ENCODE results near the gene TGFBR2.

TGFBR2 gene

DNA sequence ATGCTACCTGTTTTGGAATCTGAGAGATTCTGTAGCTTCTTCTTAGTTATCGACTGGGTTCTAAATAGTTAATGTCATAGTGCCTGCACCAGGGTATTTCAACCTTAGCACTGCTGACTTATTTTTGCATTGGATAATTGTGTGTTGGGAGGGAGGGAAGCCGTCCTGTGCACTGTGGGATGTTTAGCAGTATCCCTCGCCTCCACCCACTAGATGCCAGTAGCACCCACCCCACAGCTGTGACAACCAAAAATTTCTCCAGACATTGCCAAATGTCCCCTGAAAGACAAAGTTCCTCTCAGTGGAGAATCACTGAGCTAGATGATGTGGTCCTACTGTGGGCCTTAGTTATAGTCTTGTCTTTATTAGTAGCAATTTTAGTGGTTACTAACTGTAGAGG, 88.3 kb downstream of the TGFBR2 start:
- no peak for DNase-seq

DNA sequence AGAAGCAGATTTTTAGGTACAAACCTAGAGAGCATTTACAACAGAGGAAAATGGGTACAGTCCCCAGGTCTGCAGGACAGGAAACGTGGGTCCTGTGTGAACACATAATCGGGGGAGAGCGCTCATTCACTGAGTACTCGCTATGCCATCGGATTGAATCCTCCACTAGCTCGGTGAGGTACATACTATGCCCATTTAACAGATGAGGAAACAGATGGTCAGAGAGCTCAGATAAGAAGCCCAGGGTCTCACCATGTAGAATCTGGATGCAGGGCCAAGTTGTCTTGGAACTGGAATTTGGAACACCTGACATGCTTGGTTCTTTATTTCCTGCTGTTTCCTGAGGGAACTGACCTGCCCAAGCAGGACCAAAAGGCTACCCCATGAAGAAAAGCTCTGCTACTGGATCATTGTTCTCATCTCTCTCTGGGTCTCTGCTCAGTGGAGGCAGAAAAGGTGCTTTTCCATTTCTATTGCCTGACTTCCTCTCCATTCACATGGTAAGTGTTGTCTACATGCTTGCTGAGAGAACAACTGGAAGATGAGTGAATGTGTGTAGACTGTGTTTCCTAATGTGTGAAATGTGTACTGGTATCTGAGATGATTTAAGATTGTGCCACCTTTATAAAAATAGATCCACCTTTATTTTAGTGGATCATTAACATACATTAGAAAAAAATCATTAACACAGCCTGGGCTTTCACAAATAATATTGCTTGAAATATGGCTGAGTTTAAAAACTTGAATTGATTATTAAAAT, 89.1 kb downstream of the TGFBR2 start:
- no peak for DNase-seq

GRCh38 chr3:30696403-30696819, 90.0 kb downstream of the TGFBR2 start:
- DNase-seq: no peak

DNA sequence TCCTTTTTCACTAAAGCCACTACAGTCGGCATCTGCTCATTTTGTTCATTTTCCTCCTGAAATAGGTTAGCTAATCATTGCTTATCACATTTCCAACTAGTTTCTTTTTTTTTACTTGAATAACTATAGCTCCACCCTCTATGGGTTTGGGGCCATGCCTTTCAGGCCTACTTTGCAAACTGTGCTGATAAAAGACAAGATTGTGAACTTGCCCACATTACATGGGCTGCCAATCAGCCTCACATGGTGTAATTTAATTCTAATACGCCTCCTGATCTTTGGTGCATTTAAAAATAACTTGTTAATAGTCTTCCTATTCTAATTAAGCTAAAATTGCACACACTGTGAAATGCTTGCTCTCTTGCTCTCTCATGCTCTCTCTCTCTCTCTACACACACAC, 90.5 kb downstream of the TGFBR2 start:
- no peak for DNase-seq

DNA sequence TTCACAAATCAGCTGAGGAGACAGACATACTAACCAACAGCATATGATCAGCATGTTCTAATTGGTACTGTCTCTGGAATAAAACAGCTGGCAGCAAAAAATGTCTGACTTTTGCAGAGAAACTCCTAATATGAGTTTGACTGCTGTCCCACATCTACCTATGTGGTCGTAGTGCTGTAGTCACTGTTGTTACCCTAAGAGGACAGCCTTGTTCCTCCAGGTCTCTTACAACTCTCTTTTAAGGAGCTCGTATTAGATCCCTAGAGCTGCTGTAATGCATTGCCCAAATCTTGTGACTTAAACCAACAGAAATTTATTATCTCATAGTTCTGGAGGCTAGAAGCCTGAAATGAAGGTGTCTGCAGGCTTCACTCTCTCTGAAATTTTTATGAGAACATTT, 92.1 kb downstream of the TGFBR2 start:
- no peak for DNase-seq

DNA sequence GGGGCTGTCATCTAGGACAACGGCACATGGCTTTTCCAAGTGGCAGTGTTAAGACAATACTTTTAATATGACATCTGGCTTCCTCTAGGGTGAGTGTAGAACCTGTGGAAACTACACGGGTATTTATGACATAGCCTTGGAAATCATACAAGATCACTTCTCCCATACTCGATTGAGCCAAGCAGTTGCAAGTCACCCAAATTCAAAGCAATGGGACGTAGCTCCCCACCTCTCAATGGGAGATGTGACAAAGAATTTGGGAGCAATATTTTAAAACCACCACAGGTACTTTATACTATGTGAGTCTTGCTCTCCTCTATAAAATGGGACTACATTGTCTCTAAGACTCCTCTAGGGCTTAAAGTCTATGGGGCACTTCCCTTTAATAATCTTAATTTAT, 93.5 kb downstream of the TGFBR2 start:
- DNase-seq: no peak

GRCh38 chr3:30700702-30701321, 94.4 kb downstream of the TGFBR2 start:
- DNase-seq: no peak

- DNase-seq: no peak
These were observed 95.8 kb downstream of the TGFBR2 start for GRCh38 chr3:30702038-30702827.

GRCh38 chr3:30702828-30703397, 96.5 kb downstream of the TGFBR2 start:
- no peak for DNase-seq

- DNase-seq: no peak
These were observed 98.8 kb downstream of the TGFBR2 start for GRCh38 chr3:30704931-30705890.

DNA sequence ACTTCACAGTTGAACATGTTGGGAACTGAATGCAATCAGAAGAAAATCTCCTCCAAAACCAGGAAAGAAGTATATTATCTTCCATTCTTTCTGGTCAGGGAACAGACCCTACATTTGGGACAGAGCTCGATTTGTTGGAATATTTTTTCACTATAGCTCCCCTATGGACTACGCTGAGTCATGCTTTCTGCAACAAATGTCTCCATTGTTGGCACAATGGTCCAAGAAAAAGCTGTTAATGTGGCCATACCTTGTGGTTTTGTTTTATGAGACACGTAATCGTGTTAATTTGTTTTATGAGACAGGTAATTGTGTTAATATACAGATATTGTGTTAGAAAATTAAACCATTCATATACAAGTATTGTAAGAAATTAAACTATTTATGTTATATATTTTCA, 101.4 kb downstream of the TGFBR2 start:
- DNase-seq: no peak

DNA sequence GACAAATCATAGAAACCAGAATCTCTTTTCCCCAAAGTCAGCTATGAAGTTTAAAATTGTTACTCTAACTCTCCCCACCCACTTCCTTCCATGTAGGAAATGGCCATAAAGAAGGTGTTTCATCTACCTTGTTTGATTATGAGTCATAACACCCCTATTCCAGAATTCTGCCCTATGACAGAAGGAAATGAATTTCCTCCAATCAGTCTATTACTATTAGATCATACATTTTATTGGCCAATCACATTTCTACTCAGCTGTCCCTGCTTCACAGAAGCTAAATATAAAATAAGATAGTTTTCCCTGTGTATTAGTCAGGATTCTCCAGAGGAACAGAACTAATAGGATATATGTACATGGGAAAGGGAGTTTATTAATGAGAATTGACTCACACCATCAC, 102.1 kb downstream of the TGFBR2 start:
- DNase-seq: no peak

DNA sequence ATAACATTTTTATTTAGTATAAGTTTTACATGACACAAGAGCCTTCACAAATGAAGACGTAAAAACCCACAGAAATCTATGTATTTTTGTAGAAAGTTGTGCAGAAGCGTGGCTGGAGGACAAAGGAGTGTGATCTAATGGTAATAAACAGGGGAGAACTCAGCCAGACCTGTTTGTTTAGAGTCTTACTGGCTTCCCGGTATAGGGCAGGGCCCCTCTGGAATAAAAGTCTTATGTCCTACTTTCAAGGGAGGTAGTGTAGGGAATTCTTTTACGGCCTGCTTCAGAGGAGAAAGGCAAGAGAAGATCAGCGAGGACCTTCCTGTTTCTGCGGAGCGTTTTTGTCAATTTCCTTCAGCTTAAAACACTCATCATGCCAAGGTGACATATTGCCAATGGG, 103.6 kb downstream of the TGFBR2 start:
- no peak for DNase-seq

DNA sequence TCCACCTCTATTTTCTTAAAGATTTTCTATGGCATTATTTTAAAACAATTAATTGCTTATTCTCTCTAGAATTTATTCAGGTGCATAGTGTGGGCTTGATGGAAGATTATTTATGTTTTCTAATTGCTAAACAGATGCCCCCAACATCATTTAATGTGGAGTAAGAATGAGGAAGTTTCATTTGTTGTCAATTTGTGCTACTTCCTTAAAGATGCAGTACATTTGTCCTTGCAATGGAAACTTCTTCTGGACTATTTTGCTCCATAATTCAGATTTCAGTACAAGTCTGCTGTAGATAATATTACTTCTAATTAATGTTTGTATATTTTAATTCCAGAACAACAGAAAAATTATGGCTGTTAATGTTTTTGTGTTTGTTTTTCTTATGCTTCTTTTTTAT, 104.8 kb downstream of the TGFBR2 start:
- no peak for DNase-seq

GRCh38 chr3:30711867-30712266, 105.5 kb downstream of the TGFBR2 start:
- no peak for DNase-seq

DNA sequence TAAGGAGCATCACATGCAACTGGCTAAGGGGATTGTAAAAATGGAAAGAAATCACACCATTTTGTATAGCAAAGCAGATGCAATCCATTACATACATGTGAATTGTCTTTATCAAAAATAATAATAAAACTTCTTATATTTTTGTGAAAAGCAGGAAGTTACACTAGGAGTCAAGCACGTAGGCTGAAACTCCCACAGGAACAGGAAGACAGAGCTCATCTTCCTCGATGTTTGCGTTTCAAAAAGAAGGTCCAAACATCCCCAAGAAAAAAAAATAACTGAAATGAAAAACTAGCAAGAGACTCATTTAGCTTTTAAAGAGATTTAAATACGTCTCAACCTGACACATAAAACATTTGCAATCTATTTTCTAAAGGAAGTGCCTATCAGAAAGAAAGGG, 106.6 kb downstream of the TGFBR2 start:
- DNase-seq: no peak

DNA sequence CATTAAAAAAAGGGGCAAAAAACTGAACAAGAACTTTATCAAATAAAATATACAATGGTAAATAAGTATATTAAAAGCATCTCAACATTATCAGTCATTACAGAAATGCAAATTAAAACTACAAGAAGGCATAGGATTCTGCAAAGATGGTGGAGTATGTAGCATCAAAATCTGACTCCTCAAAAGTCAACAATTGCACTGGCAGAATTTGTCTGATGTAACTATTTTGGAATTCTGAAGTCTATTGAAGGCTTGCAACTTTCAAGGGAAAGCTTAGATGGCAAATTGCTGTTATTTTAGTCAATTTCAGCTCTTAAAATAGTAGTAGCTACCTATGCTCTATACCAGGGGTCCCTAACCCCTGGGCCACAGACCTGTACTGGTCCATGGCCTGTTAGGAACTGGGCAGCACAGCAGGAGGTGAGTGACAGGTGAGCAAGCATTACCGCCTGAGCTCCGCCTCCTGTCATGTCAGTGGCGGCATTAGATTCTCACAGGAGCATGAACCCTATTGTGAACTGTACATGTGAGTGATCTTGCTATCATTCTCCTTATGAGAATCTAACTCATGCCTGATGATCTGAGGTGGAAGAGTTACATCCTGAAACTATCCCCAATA, 107.6 kb downstream of the TGFBR2 start:
- no peak for DNase-seq

- DNase-seq: no peak
These were observed 113.1 kb downstream of the TGFBR2 start for GRCh38 chr3:30719536-30719935.

- no peak for DNase-seq
These were observed 114.3 kb downstream of the TGFBR2 start for GRCh38 chr3:30720586-30721313.

GRCh38 chr3:30721314-30721634, 114.9 kb downstream of the TGFBR2 start:
- no peak for DNase-seq

DNA sequence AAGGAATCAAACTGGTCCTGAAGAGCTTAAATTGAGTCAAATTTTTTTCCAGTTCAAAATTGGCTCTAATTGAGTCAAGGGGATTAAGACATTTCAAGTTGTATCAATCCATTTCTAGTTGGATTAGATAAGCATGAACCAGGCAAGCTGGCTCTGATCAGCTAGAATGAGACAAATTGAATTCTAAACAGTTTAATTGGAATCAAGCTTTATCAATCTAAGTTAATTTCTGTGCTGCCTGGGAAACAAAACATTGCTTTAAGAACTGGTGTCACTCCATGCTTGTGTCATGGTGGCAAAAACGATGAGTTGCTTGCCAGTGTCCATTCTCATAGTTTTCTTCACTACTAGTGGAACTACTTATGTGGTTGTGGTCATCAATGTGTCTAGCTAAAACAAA, 116.8 kb downstream of the TGFBR2 start:
- no peak for DNase-seq

All from CD4-positive, alpha-beta T cell treated with Interferon alpha-2 for 1 hour (primary cell).